ENCODE results near the gene ENTPD2. TPM values are rescaled to one million over a fixed set of nuclear protein-coding genes. Genes with fewer than 3 reads are reported as not detected.
A peak's percentile ranks its signal among the peaks of the same experiment; 100 is the strongest.

The ENTPD2 gene
- total and polyA plus RNA-seq, 2 donors, result 2.8 to 6.4 TPM

DNA sequence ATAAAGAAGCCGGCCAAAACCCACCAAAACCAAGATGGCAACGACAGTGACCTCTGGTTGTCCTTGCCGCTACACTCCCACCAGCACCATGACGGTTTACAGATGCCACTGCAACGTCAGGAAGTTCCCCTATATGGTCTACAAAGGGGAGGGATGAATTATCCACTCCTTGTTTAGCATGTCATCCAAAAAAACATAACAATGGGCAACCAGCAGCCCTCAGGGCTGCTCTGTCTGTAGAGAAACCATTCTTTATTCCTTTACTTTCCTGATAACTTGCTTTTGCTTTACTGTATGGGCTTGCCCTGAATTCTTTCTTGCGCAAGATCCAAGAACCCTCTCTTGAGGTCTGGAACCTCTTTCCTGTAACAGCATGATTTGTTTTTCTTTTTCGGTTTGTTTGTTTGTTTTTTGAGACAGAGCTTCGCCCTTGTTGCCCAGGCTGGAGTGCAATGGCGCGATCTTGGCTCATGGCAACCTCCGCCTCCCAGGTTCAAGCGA, 21.5 kb upstream of the ENTPD2 start:
- 86% methylated on average over 12 of the region's 12 CpGs for WGBS
- Histone ChIP-seq H3K4me3 (ENCODE audit: low read depth, low read length) (no peak overlapping the region), H3K4me1 (ENCODE audit: insufficient read depth) (no peaks in the 10 kb centered on the region)

DNA sequence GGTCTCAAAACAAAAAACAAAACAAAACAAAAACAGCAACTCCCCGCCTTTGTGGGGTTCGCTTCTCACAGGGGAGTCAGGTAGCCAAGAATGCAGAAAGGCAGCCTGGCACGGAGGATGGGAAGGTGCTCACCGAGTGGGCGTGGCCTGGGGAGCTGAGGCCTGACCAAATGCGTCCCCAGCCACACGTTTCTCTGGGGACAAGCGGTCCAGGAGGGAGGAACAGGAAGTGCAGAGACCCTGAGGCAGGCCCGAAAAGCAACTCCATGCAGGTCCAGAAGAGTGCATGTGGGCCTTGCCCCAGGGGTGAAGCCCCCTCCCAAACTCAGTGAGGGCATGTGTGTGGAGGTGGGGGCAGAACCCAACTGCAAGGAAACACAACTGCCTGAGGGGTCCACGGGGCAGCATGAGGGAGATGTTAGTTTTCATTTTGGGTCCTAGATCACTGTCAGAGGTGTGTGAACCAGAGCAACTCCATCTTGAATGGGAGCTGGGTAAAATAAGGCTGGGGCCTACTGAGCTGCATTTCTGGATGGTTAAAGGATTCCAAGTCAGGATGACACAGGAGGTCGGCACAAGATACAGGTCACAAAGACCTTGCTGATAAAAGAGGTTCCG, 20.9 kb upstream of the ENTPD2 start:
- Histone ChIP-seq H3K4me1 (ENCODE audit: insufficient read depth) (no peaks in the 10 kb centered on the region), H3K27ac (ENCODE audit: low read depth) (no peak overlapping the region), H3K36me3 (ENCODE audit: insufficient read depth) (no peaks in the 10 kb centered on the region), H3K4me3 (ENCODE audit: low read depth, low read length) (no peak overlapping the region)
- DNase-seq (ENCODE audit: extremely low spot score), result no peak
- 80% methylated on average over 12 of the region's 12 CpGs for WGBS

More for the DNA sequence above, 21.5 kb upstream of the ENTPD2 start:
- no peaks in the 10 kb centered on the region for H3K36me3 ChIP-seq (ENCODE audit: insufficient read depth)
- DNase-seq (ENCODE audit: extremely low spot score), result no peak
- no peak overlapping the region for H3K27ac ChIP-seq (ENCODE audit: low read depth)

DNA sequence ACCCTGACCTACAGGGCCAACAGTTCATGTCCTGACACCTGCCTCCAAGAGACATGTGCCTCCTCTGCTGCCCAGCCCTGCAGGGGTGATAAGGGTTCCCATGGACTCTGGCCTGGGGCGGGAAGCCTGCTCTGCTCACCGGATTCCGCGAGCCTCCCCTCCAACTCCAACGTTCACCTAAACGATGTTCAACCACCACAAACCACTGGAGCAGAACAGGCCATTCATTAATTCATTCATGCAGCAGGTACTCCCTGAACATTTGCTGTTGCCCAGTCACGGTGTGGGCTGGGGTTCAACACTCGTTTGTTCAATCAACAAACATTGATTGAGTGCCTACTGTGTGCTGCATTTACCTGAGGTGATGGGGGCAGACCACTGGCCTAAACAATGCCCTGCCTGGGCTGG, 20.1 kb upstream of the ENTPD2 start:
- no peaks in the 10 kb centered on the region for H3K36me3 ChIP-seq (ENCODE audit: insufficient read depth)
- H3K27ac ChIP-seq (ENCODE audit: low read depth), result no peak overlapping the region
- 90% methylated on average over 8 of the region's 8 CpGs for WGBS
- no peak overlapping the region for H3K4me3 ChIP-seq (ENCODE audit: low read depth, low read length)
- no peaks in the 10 kb centered on the region for H3K4me1 ChIP-seq (ENCODE audit: insufficient read depth)
- DNase-seq (ENCODE audit: extremely low spot score), result no peak

DNA sequence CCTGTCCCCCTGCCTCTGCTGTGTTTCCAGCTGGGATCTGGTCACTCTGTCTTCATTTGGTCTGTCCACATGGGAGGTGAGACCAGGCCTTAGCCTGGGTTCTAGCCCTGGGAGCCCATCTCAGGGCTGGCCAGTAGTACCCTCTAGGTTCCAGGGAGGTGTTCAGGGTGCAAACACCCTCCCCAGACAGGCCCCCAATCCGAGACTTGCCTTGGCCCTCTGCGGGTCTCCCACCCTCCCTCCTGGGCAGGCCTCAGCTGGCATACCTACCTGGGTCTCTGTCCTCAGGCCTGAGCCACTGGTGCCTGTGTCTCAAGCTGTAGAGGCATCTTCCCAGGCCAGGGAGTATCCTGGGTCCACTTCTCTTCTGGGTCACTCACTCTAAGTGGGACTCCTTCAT, 17.4 kb upstream of the ENTPD2 start:
- Histone ChIP-seq H3K36me3 (ENCODE audit: insufficient read depth) (no peaks in the 10 kb centered on the region), H3K4me3 (ENCODE audit: low read depth, low read length) (no peak overlapping the region), H3K4me1 (ENCODE audit: insufficient read depth) (no peaks in the 10 kb centered on the region), H3K27ac (ENCODE audit: low read depth) (no peak overlapping the region)
- WGBS, result 89% methylated on average over 2 of the region's 2 CpGs
- no peak for DNase-seq (ENCODE audit: extremely low spot score)

DNA sequence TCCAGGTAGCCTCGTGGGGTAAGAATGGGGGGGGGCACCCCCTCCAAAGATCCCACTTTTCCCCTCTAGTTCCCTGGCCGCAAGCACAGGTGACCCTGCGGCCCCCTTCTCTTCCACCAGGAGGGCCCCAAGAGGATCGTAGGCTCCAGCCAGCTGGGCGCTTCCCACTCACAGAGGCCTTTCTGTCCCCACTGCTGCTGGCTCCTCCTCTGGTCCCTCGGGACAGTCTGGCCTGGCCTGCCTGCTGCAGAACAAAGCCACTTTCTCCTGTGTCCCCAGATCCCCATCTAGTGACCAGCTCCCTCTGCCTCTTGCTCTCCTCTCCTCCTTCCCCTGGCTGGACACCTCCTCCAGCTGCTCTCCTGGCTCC, 17.0 kb upstream of the ENTPD2 start:
- DNase-seq (ENCODE audit: extremely low spot score), result no peak
- Histone ChIP-seq H3K36me3 (ENCODE audit: insufficient read depth) (no peaks in the 10 kb centered on the region), H3K4me1 (ENCODE audit: insufficient read depth) (no peaks in the 10 kb centered on the region), H3K4me3 (ENCODE audit: low read depth, low read length) (peak overlapping the region; percentile 30), H3K27ac (ENCODE audit: low read depth) (peak overlapping the region; percentile 5)
- 37% methylated on average over 6 of the region's 6 CpGs for WGBS

DNA sequence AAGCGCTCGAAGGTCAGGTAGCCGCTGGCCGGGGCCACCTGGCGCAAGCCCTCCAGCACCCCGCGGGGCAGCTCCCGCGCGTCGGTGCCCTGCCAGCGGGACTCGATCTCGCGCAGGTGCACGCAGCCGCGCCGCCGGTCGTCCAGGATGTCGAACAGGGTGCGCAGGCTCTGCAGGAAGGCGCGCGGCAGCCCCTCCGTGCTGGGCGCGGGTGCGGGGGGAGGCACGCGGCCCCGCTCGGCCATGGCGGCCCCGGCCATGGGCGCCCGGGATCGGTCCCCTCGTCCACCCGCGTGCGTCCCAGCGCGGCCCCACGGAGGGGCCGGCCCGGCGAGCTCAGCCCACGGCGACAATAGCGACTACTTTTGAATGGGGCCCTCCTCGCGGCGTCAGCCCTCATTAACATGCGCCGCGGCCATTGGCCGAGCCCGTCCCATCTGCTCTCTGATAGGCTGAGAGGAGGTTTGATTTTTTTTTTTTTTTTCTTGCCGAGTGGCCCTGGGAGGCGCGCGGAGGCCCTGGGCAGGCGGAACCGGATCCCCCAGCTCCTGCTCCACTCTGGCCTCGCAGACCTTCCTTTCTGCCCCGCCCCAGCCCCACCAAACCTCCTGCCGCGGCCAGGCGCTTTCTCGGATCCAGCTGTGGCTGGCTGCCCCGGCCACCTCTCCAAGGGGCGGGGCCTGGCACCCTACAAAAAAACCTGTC, 16.5 kb upstream of the ENTPD2 start, which contains the start of gene SAPCD2:
SAPCD2 (minus strand) TSS at position 357 of the 705 bp plus-strand sequence; CDS start at position 260, 97 bp downstream.
- Histone ChIP-seq H3K27ac (ENCODE audit: low read depth) (peak within 1 kb of the TSS; percentile 5), H3K36me3 (ENCODE audit: insufficient read depth) (no peaks in the 10 kb centered on the region), H3K4me1 (ENCODE audit: insufficient read depth) (no peaks in the 10 kb centered on the region), H3K4me3 (ENCODE audit: low read depth, low read length) (peak within 1 kb of the TSS; percentile 30)
- peak; percentile 74 for DNase-seq (ENCODE audit: extremely low spot score)
- WGBS, result under 1% methylated on average over 74 of the region's 74 CpGs

DNA sequence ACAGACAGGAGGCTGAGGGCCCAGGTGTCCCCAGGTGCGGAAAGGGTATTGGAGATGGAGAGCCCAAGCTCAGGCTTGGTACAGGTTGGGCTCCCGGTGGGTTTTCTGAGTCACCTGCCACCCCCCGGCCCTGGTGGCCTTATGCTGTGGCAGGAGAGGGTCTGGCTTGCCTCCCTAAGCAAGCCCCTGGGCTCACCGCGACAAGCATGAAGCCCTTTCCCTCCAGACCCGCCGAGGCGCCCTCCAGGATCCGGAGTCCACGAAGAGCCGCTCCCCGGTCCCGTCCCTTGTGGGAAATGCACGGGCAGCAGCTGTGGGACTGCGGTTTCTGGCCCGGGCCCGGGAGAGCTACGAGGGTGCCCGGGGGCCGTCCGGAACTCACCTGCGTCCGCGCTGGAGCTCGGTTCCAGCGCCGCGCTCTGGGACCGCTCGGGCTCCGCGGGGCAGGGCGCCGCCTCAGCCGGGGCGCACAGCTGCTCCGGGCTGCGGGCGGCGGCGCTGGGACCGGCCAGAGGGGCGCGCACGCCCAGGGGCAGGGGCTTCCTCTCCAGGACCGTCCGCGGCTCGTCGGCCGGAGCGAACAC, 15.7 kb upstream of the ENTPD2 start:
- Histone ChIP-seq H3K4me1 (ENCODE audit: insufficient read depth) (no peaks in the 10 kb centered on the region), H3K27ac (ENCODE audit: low read depth) (no peak overlapping the region), H3K4me3 (ENCODE audit: low read depth, low read length) (peak overlapping the region; percentile 30), H3K36me3 (ENCODE audit: insufficient read depth) (no peaks in the 10 kb centered on the region)
- DNase-seq (ENCODE audit: extremely low spot score), result no peak
- WGBS, result 6% methylated on average over 52 of the region's 52 CpGs

DNA sequence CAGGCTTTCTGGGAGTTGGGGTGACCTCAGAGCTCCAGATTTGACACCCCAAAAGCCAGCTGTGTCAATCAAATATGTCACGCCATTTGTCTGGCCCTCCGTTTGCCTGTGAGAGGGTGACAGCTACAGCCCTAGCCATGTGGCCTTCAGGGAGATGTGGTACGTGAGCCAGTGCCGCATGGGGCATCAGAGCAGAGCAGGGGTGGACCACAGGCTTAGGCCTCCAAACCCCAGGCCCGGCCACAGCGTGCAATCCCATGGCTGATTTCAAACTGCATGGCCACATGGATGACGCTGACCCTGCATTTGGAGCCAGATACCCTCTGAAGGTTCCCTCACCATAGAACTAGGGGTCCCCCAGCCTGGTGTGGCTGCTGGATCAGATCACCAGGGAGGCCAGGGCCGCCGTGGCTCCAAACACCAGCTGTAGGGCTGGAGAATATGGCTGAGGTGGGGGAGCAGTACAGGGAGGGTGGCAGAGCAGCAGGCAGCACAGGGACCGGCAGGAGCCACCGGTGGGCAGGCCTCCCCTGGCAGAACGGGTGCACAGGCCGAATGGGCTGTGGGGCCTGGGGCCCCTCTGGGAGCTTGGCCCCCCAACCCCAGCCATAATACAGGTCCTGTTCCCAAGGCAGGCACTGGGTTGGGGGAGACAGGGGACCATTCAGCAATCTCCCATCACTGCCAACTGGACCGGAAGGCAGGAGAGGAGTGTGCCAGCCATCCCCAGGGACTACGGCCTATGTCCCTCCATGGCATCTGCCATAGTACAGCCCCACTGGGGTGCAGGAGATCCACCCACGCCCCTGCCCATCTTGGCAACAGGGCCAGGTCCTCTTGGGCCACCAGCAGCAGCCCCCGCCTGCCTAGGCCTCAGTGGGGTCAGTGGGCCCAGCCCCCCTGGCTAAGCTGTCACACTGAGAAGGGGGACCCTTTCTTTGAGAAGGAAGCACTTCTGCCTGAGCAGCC, 15.0 kb upstream of the ENTPD2 start:
- Histone ChIP-seq H3K36me3 (ENCODE audit: insufficient read depth) (no peaks in the 10 kb centered on the region), H3K4me3 (ENCODE audit: low read depth, low read length) (no peak overlapping the region), H3K27ac (ENCODE audit: low read depth) (no peak overlapping the region), H3K4me1 (ENCODE audit: insufficient read depth) (no peaks in the 10 kb centered on the region)
- 87% methylated on average over 17 of the region's 17 CpGs for WGBS
- no peak for DNase-seq (ENCODE audit: extremely low spot score)

DNA sequence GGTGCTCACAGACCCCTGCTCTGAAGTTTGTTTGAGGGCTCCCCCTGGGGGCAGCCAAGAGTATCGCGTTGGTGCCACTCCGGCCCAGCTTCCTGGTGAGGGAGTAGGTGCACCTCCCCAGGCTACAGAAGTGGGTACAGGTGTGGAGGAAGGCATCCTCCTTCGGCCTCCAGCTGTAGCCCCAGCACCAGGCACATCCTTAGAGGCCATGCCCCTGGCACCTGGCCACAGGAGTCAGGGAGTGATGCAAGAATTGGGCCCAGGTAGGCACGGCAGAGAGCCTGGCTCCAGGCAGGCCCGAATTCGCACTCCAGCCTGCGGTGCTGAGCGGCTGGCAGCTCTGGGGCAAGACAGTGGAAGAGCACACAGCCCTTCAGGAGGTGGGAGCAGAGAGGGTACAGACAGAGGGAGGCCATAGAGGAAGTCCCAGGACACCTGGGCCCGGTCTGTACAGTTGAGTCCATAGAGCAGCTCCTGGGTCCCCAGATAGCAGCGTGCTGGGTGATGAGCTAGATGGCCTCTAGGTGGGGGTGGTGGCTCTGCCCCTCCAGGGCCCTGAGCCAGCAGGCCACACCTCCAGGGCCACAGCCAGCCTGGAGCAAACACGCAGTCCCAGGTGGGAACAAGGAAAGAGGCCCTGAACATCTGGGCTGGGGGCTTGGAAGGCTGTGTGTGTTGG, 14.1 kb upstream of the ENTPD2 start:
- DNase-seq (ENCODE audit: extremely low spot score), result no peak
- no peak overlapping the region for H3K27ac ChIP-seq (ENCODE audit: low read depth)
- 57% methylated on average over 12 of the region's 12 CpGs for WGBS

DNA sequence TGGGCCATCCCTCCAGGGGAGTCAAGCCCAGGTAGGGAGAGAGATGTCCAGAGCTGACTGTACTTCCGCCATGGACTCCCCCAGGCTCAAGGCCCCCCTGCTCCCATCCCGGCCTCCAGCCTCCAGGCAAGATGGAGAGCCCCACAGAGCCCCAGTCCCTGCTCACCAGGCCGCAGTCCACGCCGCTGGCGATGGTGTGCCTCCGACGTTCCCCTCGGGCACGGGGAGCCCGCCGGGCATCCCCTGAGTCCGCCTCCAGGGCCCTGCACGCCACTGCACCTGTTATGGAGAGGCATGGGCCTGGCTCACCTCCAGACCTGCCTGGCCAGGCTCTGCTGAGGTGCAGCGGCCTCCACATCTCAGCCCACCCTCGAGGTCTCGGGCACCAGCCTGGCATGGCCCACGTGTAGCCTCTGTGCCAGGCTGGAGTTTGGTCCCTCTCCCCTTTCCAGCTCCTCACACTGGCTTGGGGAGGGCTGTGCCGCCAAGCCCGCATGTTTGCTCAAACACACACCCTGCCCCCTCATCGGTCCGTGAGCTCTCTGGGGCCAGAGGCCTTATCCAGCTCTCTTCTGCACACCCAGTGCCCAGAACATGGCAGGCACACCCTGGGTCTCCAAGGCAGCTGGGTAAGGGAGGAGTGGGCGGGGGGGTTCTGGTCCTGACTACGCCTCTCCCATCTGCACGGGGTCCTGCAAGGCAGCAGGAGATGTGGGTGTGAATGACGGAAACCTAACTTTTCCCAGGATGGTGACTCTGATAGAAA, 12.4 kb upstream of the ENTPD2 start:
- Histone ChIP-seq H3K27ac (ENCODE audit: low read depth) (no peak overlapping the region), H3K36me3 (ENCODE audit: insufficient read depth) (no peaks in the 10 kb centered on the region), H3K4me1 (ENCODE audit: insufficient read depth) (no peaks in the 10 kb centered on the region), H3K4me3 (ENCODE audit: low read depth, low read length) (no peak overlapping the region)
- no peak for DNase-seq (ENCODE audit: extremely low spot score)
- 94% methylated on average over 26 of the region's 26 CpGs for WGBS

More for the DNA sequence above, 14.1 kb upstream of the ENTPD2 start:
- H3K4me1 ChIP-seq (ENCODE audit: insufficient read depth), result no peaks in the 10 kb centered on the region
- no peak overlapping the region for H3K4me3 ChIP-seq (ENCODE audit: low read depth, low read length)
- H3K36me3 ChIP-seq (ENCODE audit: insufficient read depth), result no peaks in the 10 kb centered on the region

DNA sequence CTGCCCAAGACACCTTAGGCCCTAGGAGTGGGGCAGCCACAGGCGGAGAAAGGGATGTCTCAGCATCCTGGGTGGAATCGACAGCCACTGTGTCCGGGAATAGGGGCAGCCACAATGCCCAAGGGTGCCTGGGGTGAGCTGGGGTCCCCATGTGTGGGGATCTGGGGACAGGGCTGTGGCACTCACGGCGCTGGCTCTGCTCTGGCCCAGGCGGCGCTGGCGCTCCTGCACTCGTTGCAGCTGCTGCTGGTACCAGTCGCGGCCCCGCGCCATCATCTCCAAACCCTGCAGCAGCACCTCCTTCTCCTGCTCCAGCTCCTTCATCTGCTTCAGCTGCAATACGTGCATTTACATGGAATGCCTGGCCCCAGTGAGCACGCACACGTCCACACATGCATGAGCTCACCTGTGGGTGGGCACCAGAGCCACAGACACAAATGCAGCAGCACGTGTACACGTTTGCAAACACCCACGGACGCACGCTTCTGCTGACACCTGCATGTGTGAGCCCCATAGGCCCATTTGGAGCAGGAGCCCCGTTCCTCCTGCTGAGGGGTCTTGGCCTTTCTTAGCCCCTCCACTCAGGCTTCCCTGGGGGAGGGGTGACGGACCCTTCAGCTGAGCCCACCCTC, 11.6 kb upstream of the ENTPD2 start:
- no peak overlapping the region for H3K4me3 ChIP-seq (ENCODE audit: low read depth, low read length)
- H3K27ac ChIP-seq (ENCODE audit: low read depth), result no peak overlapping the region
- DNase-seq (ENCODE audit: extremely low spot score), result no peak
- H3K36me3 ChIP-seq (ENCODE audit: insufficient read depth), result no peaks in the 10 kb centered on the region
- WGBS, result 93% methylated on average over 23 of the region's 23 CpGs
- H3K4me1 ChIP-seq (ENCODE audit: insufficient read depth), result no peaks in the 10 kb centered on the region

DNA sequence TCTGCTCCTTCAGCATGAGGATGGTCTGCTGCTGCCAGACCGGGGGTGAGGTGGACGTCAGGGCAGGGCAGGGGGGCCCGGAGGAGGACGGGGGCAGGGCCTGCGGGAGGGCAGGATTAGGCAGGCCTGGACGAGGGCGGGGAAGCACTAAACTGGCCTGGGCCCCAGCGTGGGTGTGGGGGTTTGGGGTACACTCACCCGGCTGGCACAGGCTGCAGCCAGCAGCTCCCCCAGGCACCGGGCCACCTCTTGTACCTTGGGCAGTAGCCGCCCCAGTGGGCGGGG, 11.0 kb upstream of the ENTPD2 start:
- no peak overlapping the region for H3K27ac ChIP-seq (ENCODE audit: low read depth)
- DNase-seq (ENCODE audit: extremely low spot score), result no peak
- 85% methylated on average over 12 of the region's 12 CpGs for WGBS
- H3K36me3 ChIP-seq (ENCODE audit: insufficient read depth), result no peaks in the 10 kb centered on the region
- no peak overlapping the region for H3K4me3 ChIP-seq (ENCODE audit: low read depth, low read length)
- no peaks in the 10 kb centered on the region for H3K4me1 ChIP-seq (ENCODE audit: insufficient read depth)

Measured in urinary bladder (tissue), 4 donors.